Testis (tissue), 2 donors: ENCODE data around the gene TYR.

Experiments
- CTCF ChIP-seq, 3 experiments: fragments of 450-650 bp in 2 of 3; fragments of 200-600 bp in 1 of 3; sonication (generic) in 1 of 3; IDR thresholded peaks; one replicate each; pipeline ENCODE4 v1.5.1; 2016 to 2019; ENCODE audit warnings: antibody characterized with exemption in 3 of 3, mild to moderate bottlenecking in 2 of 3, moderate library complexity in 1 of 3
- POLR2A ChIP-seq: fragments of 450-650 bp; IDR thresholded peaks from one replicate; pipeline ENCODE4 v1.6.1; 2017; ENCODE audit warnings: antibody characterized with exemption, mild to moderate bottlenecking, moderate library complexity

- TF ChIP-seq CTCF (IDR thresholded peaks at IDR 0.05) (no peak), POLR2A (no peak)
Measured at GRCh38 chr11:89161949-89162348, 15.7 kb upstream of the TYR start.
